ENCODE results near the gene GPR15LG. TPM values are rescaled to one million over a fixed set of nuclear protein-coding genes. Genes with fewer than 3 reads are reported as not detected.

The GPR15LG gene
- total and polyA plus RNA-seq, 2 donors (not counting 3 experiments of a cell fraction or from before 2014, with no cell fraction given): not detected

GRCh38 chr10:84233940-84234339 is 60.3 kb downstream of the GPR15LG start:
- no peaks in the 10 kb centered on the region for H3K9me1 ChIP-seq (replicated peaks; ENCODE audit: control insufficient read depth, extremely low read depth, insufficient read depth, low read length)
- H3K36me3 ChIP-seq (ENCODE audit: control insufficient read depth in 2 of 2, extremely low read depth in 1 of 2, insufficient read depth in 2 of 2, low read length in 2 of 2): no peaks in the 10 kb centered on the region
- POLR2A ChIA-PET: no interaction called here
- no peak overlapping the region for H3K27ac ChIP-seq (ENCODE audit: insufficient read depth, low read depth, low read length)
- BruUV-seq (replicated peaks): no TSS peak
- no peaks in the 10 kb centered on the region for H4K20me1 ChIP-seq (replicated peaks; ENCODE audit: control insufficient read depth, extremely low read depth, insufficient read depth, low read length)
- CTCF ChIA-PET: interaction anchor here (1.4 kb wide), 1 partner anchor 19 kb away, joined by 3 read pairs; no protein-coding TSS in a partner anchor
- no peaks in the 10 kb centered on the region for H3K27me3 ChIP-seq (ENCODE audit: control insufficient read depth in 2 of 2, insufficient read depth in 2 of 2, low read length in 2 of 2)
- TF ChIP-seq JUN (IDR thresholded peaks at IDR 0.05; ENCODE audit: borderline replicate concordance, insufficient read depth, insufficient read length, low read depth) (no peak), FOS (IDR thresholded peaks at IDR 0.05; ENCODE audit: borderline replicate concordance, insufficient read depth, low read length) (no peak), POLR2A (IDR thresholded peaks at IDR 0.05; ENCODE audit: low read depth, low read length) (no peak), POLR2AphosphoS5 (IDR thresholded peaks at IDR 0.05; ENCODE audit: insufficient read depth, low read depth, low read length) (no peak), MAX (IDR thresholded peaks at IDR 0.05; ENCODE audit: insufficient read depth, insufficient read length) (no peak), MYC (IDR thresholded peaks at IDR 0.05; ENCODE audit: low read depth, low read length) (no peak), EZH2 (IDR thresholded peaks at IDR 0.05; ENCODE audit: borderline replicate concordance, low read depth, low read length, severe bottlenecking) (no peak), CTCF (IDR thresholded peaks at IDR 0.05; ENCODE audit: extremely low read depth in 1 of 2, insufficient read depth in 1 of 2, low read depth in 1 of 2, low read length in 2 of 2) (no peak), GATA2 (IDR thresholded peaks at IDR 0.05; ENCODE audit: insufficient read depth, insufficient read length, low read depth, low read length) (no peak)
- DNase-seq (ENCODE audit: low read depth, low spot score): no peak
- dilution Hi-C loops (cut with MboI; ENCODE audit: extremely low pct_ligation_motif_present, low sequenced_read_pairs) (no loop called here), intact Hi-C loops (cut with micrococcal nuclease) (no loop called here)
- FAIRE-seq: no peak
- no peaks in the 10 kb centered on the region for H3K4me1 ChIP-seq (ENCODE audit: control insufficient read depth, extremely low read depth, insufficient read depth, low read length)
- H2AFZ ChIP-seq (ENCODE audit: low read depth, low read length): no peak overlapping the region
- no peak overlapping the region for H3K4me3 ChIP-seq (replicated peaks in 1 of 3; ENCODE audit: insufficient read depth in 1 of 3, low read depth in 1 of 3, low read length in 3 of 3)
- H3K9ac ChIP-seq (replicated peaks; ENCODE audit: extremely low read depth, insufficient read depth, low read length): no peak overlapping the region
- H3K79me2 ChIP-seq (ENCODE audit: control insufficient read depth, insufficient read depth, low read length): no peaks in the 10 kb centered on the region
- H3K4me2 ChIP-seq (ENCODE audit: insufficient read depth, low read length): no peak overlapping the region
- H3K9me3 ChIP-seq (replicated peaks; ENCODE audit: control insufficient read depth, insufficient read depth, low read length): no peaks in the 10 kb centered on the region

All from endothelial cell of umbilical vein (primary cell).